HG03354 (cell line): ENCODE measurements around the gene TMEM92.

Experiments used
- ATAC-seq: cut with Tn5 transposase; IDR thresholded peaks from one replicate; pipeline ENCODE4 v1.9.1; 2021; ENCODE audit warnings: mild to moderate bottlenecking; ENCODE audit not compliant: unreplicated experiment, poor library complexity, severe bottlenecking

The TMEM92 gene

DNA sequence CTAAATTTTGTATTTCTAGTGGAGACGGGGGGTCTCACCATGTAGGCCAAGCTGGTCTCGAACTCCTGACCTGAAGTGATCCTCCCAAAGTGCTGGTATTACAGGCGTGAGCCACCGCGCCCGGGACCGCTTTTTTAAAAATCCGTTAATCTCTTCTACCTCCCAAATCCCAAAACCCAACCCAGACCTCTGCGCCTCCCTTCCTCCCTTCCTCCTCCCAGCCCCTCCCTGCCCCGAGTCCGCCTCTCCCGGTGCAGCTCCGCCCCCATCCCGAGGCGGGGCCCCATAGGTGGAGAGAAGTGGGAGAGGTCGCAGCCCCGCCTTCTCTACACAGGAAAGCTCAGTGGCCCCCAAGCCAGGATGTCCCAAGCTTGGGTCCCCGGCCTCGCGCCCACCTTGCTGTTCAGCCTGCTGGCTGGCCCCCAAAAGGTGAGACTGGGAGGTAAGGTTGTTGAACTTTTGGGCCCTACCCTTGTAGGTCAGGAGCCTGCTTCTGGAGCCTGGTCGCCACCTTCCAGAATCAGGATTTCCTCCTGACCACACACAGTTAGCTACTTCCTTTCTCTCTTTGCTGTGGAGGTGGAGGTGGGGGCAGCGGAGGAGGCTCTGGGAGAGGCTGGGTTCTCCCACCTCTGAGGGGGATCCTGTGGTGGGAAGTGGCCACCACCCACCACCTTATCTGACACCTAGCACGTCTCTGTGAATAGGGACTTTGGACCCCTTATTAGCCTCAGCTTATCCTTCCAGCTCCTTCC, at the start of gene TMEM92:
Gene TMEM92, plus strand, starts transcription at position 325 of the 755 bp plus-strand sequence. Its CDS starts 36 bp downstream, at position 361.
- ATAC-seq: no peak

DNA sequence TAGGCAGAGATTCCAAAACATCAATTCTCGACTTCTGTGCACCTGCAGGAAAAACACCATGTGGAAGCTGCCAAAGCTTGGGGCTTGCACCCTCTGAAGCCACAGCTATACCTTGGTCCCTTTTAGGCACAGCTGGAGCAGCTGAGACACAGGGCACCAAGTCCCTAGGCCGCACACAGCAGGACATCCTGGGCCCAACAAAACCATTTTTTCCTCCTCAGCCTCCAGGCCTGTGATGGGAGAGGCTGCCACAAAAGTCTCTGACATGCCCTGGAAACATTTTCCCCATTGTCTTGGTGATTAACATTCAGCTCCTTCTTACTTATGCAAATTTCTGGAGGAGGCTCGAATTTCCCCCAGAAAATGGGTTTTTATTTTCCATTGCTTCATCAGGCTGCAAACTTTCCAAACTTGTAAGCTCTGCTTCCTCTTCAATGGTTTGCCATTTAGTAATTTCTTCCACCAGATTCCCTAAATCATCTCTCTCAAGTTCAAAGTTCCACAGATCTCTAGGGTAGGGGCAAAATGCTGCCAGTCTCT, 48.5 kb upstream of the TMEM92 start:
- ATAC-seq: no peak

DNA sequence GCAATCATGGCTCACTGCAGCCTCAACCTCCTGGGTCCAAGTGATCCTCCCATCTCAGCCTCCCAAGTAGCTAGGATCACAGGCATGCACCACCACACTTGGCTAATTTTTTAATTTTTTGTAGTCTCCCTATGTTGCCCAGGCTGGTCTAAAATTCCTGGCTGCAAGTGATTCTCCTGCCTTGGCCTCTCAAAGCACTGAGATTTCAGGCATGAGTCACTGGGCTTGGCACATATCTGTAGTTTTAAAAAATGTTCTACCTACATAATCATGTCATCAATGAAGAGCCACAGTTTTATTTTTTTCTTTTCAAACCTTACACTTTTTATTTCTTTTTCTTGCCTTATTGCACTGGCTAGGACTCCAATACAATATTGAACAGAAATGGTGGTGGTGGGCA, 39.7 kb upstream of the TMEM92 start:
- ATAC-seq: no peak

- ATAC-seq: no peak
Measured at GRCh38 chr17:50237901-50238300, 36.4 kb upstream of the TMEM92 start.

DNA sequence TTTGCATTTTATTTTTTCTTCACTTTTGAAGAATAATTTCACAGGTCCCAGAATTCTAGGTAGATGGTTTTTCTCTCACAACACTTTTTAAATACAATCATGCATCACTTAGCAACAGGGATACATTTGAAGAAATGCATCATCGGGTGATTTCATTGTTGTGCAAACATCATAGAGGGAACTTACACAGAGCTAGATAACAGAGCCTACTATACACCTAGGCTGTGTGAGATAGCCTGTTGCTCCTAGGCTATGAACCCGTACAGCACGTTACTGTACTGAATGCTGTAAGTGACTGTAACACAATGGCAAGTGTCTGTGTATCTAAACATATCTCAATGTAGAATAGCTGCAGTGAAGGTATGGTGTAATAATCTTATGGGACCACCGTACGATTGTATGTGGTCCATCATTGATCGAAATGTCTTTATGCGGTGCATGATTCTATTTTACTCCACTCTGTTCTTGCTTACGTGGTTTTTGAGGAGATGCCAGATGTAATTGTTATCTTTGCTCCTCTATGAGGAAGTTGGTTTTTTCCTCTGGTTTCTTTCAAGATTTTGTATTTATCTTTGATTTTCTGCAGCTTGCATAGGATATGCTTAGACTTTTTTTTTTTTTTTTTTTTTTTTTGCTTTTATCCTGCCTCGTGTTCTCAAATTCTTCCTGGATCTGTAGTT, 35.5 kb upstream of the TMEM92 start:
- ATAC-seq: no peak

- no peak for ATAC-seq
Measured at GRCh38 chr17:50239937-50240336, 34.3 kb upstream of the TMEM92 start.

GRCh38 chr17:50240851-50241250, 33.4 kb upstream of the TMEM92 start:
- no peak for ATAC-seq

GRCh38 chr17:50241431-50241830, 32.8 kb upstream of the TMEM92 start:
- ATAC-seq: no peak

DNA sequence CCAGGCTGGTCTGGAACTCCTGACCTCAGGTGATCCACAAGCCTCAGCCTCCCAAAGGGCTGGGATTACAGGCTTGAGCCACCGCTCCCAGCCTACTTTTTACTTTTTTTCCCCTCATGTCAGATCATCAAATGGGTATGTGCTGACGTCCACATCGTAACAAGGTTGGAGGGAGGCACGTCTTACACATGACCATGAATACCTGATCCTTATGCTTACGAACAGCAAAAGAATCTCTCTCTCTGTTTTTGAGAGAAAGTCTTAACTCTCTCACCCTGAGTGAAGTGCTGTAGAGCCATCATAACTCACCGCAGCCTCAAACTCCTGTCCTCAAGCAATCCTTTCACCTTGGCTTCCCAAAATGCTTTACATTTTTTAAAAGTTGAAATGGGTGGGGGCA, 29.5 kb upstream of the TMEM92 start:
- no peak for ATAC-seq

DNA sequence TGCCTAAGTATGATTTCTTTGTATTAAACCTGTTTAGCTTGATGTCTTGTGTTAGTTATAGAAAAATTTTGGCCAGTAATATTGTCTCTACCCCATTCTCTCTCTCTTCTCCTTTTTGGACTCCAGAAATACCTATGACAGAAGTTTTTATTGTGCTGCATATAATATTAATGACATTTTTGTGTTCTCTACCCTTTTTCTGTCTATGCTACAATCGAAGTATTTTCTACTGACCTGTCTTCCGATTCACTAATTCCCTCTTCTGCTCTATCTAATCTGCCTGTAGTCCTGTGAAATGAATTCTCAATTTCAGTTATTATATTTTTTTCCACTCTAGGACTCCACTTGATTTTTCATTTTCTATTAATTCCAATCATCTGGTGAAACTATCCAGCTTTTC, 26.0 kb upstream of the TMEM92 start:
- no peak for ATAC-seq

DNA sequence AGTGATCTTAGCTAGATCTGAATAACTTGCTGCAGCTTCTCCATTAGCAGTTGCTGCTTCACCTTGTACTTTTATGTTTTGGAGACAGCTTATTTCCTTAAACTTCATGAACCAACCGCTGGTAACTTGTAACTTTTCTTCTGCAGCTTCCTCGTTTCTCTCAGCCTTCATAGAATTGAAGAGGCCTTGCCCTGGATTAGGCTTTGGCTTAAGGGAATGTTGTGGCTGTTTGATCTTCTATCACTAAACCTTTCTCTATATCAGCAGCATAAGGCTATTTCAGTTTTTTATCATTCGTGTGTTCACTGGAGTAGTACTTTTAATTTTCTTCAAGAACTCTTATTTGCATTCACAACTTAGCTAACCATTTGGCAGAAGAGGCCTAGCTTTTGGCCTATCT, 21.5 kb upstream of the TMEM92 start:
- no peak for ATAC-seq

DNA sequence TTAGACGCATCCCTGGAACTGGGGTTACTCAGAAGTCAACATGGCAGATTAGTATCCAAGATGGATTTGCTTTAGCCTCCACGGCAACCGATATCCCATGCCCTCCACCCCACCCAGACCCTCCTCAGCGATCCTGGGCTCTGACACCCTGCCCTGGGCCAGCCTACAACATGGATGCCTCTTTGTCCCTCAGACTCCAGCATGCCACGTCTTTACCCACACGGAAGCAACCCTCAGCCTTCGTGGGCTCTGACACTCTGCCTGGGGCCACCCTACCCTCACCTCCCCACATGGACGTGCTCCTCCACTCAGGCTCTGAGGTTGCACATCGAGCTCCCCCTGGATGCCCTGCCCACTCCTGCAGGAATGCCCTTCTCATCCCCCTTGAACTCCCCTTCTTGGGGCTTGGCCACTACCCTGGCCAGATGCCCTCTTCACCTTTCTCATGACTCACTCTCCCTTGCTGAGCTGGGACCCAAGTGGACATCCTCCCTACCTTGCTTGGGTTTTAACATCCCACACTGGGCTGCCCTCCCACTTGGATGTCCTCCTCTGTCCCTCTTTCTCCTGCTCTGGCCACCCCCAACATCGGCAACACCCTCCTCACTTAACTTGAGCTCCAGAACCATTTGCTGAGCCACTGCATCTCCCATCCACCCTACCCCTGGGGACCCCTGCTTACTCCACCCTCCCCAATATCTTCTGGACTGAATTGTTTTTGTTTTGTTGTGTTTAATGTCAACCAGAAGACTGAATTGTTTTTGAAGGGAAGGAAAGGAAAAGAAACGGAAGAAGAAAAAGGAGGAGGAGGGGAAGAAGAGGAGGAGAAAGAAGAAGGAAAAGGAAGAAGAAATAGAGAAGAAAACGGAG, 18.3 kb upstream of the TMEM92 start:
- no peak for ATAC-seq

GRCh38 chr17:50256826-50257618, 17.2 kb upstream of the TMEM92 start:
- ATAC-seq: no peak

DNA sequence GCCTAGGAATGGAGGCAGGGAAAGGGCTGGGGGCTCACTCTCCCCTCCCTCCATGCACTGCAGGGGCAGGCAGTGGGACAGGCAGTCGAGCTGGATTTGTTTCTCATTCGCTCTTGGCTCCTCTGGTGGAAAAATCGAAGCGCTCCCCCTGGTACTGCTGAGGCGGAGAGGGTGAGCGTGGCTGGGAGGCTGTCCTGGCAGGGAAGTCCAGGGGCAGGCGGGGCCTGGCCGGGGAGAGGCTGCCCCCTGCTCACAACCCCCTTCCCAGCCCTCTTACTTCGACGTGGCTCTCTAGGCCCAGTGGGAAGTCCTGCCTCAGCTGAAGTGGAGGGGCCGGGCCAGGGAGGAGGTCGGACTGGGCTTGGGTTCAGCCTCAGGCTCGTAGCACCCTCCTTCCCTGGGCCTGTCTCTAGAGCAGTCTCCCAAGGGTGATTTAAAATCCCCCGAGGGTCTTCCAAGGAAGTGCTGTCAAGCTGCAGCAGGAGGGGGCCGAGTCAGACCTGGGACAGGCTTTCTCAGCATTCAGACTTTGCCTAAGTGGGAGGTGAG, 16.5 kb upstream of the TMEM92 start:
- no peak for ATAC-seq

DNA sequence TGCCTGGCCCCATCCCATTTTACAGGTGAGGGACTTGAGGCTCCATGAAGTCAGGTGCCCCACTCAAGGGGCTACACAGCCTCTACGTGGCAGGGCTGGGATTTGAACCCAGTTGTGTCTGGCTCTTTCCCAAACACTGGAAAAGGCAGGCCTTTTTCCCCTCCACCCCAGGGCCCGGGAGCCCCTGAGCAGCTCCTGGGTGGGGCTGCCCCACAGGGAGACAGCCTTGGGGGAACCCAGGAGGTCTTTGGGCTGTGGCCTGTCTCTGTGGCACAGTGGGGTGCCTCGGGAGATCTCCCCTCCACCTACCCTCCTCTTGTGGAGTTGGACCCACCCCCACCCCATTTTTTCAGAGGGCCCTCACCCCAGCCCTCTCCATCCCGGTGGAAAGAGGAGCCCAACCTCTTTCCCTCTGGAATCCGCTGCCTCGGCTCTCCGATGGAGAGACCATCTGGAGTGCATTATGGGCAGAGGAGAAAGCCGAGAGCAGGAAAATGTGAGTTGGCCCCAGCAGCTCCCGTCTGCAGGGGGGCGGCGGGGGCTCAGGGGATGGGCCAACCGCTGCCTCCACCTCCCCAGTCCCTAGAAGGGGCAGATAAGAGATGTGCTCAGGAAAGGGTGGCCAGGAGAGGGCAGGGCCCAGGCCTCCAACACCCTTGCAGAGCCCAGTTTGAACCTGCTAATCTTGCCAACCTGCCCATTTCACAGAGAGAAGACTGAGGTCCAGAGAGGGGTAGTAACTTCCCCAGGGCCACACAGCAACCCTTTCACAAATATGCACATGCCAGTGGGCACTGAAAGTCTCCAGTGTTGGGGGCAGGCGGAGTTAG, 15.4 kb upstream of the TMEM92 start:
- no peak for ATAC-seq

DNA sequence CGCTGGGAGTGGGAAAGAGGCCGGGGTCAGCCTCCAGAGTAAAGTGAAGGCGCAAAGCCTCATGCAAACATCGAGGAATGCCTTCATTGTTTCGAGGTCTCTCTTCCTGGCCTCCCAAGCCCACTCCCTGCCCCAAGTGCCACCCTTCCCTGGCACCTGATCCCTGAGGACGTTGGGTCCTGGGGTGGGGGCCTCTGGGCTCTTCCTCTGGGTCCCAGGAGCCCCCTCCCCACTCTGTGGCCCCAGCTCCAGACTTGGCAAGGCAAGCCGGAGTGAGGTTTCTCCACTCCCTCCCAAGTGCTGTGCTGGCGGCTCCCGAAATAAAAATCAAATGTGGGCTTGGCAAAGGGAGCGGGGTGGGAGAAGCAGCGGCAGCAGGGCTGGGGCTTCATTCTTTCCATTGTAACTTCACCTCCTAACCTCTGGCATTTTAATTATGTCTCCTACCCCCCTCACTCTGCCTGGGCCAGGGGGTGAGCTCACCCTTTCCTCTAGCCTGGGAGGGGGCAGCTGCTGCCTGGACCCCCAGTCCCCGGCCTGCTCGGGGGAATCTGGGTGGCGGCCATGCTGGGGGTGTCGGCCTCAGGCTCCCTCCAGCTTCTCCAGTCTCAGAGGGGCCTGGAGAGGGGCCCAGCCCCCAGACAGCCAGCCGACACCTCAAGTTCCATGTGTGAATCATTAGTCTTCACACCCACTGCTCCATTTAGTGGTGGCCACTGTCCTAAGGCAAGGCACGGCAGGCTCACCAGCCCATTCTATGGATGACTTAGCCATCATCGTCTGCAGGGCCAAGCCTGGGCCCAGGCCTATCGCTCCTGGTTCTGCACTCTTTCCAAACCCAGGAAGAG, 14.6 kb upstream of the TMEM92 start:
- ATAC-seq: no peak

GRCh38 chr17:50260501-50260911, 13.8 kb upstream of the TMEM92 start:
- no peak for ATAC-seq
